ENCODE results near the gene SLFN5.

Gene SLFN5

DNA sequence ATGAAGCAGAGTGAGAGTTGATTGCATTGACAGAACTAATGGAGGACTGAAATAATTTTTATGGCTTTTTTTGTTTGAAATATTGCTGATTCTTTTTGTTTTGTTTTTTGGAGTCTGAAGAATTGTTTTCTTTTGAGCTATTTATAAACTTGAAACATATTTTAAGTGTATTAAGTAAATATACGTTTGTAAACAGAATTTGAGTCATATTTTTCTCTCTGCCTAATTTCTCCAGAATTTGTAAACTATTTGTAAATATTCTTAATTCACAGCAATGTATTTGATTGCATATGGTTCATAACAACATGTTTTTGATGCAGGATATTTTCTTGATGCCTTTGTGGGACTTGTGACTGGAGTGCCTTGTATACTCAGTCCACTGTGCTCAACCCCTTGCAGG lies 79.9 kb downstream of the SLFN5 start:
- no peaks in the 10 kb centered on the region; the same call in 1 of the 2 replicates for H3K9me3 ChIP-seq (ENCODE audit: control insufficient read depth, insufficient read depth, low read length)
- H3K9ac ChIP-seq (ENCODE audit: low read depth, low read length), result no peak overlapping the region
- no peaks in the 10 kb centered on the region for H3K36me3 ChIP-seq (ENCODE audit: insufficient read depth, low read length)
- no peaks in the 10 kb centered on the region for H3K4me1 ChIP-seq (ENCODE audit: insufficient read depth, low read length)

Measured in ES-I3 (cell line).